ENCODE data around the gene GPX5.

The GPX5 gene

DNA sequence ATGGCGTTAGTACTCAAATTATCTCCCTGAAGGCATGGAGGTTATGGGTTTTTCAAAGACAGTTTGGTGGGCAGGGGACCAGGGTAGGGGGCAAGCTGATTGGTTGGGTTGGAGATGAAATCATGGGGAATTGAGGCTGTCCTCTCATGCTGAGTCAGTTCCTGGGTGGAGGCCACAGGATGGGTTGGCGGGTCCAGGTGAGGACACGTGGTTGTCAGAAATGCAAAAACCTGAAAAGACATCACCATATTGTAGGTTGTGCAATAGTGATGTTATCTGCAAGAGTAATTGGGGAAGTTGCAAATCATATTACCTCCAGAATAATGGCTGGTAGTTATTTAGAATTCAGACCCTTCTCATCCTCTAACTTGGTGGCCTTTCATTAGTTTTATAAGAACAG is 40.2 kb upstream of the GPX5 start:
- H3F3A ChIP-seq (ENCODE audit: low read depth), result no peaks in the 10 kb centered on the region
- H3K9ac ChIP-seq (ENCODE audit: low read depth, low read length, poor library complexity, severe bottlenecking), result no peak overlapping the region
- H3K4me2 ChIP-seq (ENCODE audit: low read depth, low read length, poor library complexity, severe bottlenecking), result no peak overlapping the region
- no peaks in the 10 kb centered on the region for H3K9me2 ChIP-seq (replicated peaks; ENCODE audit: low read depth, low read length)
- no peaks in the 10 kb centered on the region for H3K9me3 ChIP-seq (ENCODE audit: insufficient read depth, low read depth, low read length)
- no peaks in the 10 kb centered on the region for H3K27me3 ChIP-seq (ENCODE audit: insufficient read depth, low read length, poor library complexity, severe bottlenecking)
- H3K79me2 ChIP-seq (ENCODE audit: insufficient read depth, low read length), result no peaks in the 10 kb centered on the region
- TF ChIP-seq, protein P1, sequence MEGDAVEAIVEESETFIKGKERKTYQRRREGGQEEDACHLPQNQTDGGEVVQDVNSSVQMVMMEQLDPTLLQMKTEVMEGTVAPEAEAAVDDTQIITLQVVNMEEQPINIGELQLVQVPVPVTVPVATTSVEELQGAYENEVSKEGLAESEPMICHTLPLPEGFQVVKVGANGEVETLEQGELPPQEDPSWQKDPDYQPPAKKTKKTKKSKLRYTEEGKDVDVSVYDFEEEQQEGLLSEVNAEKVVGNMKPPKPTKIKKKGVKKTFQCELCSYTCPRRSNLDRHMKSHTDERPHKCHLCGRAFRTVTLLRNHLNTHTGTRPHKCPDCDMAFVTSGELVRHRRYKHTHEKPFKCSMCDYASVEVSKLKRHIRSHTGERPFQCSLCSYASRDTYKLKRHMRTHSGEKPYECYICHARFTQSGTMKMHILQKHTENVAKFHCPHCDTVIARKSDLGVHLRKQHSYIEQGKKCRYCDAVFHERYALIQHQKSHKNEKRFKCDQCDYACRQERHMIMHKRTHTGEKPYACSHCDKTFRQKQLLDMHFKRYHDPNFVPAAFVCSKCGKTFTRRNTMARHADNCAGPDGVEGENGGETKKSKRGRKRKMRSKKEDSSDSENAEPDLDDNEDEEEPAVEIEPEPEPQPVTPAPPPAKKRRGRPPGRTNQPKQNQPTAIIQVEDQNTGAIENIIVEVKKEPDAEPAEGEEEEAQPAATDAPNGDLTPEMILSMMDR (conservative IDR thresholded peaks at IDR 0.05; ENCODE audit: low read length), result no peak
- no peak for TF ChIP-seq EZH2phosphoT487 (IDR thresholded peaks at IDR 0.05; ENCODE audit: borderline replicate concordance)
- no peaks in the 10 kb centered on the region for H4K20me1 ChIP-seq (ENCODE audit: insufficient read depth, low read length, poor library complexity, severe bottlenecking)
- no peak overlapping the region for H2AFZ ChIP-seq (ENCODE audit: low read length)
- no peak overlapping the region for H3K4me3 ChIP-seq (ENCODE audit: low read length, poor library complexity, severe bottlenecking)
- H3K36me3 ChIP-seq (ENCODE audit: insufficient read depth, low read length), result no peaks in the 10 kb centered on the region
- no peaks in the 10 kb centered on the region for H3K4me1 ChIP-seq (ENCODE audit: insufficient read depth, low read length, poor library complexity, severe bottlenecking)

DNA sequence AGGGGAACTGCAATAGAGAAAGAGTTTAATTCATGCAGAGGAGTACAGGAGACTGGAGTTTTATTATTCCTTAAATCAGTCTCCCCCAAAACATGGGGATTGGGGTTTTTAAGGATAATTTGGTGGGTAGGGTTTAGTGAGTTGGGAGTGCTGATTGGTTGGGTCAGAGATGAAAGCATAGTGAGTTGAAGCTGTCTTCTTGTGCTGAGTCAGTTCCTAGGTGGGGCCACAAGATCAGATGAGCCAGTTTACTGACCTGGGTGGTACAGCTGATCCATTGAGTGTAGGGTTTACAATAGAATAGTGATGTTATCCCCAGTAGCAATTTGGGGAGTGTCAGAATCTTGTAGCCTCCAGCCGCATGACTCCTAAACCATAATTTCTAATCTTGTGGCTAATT is 39.1 kb upstream of the GPX5 start:
- no peaks in the 10 kb centered on the region for H3F3A ChIP-seq (ENCODE audit: low read depth)

DNA sequence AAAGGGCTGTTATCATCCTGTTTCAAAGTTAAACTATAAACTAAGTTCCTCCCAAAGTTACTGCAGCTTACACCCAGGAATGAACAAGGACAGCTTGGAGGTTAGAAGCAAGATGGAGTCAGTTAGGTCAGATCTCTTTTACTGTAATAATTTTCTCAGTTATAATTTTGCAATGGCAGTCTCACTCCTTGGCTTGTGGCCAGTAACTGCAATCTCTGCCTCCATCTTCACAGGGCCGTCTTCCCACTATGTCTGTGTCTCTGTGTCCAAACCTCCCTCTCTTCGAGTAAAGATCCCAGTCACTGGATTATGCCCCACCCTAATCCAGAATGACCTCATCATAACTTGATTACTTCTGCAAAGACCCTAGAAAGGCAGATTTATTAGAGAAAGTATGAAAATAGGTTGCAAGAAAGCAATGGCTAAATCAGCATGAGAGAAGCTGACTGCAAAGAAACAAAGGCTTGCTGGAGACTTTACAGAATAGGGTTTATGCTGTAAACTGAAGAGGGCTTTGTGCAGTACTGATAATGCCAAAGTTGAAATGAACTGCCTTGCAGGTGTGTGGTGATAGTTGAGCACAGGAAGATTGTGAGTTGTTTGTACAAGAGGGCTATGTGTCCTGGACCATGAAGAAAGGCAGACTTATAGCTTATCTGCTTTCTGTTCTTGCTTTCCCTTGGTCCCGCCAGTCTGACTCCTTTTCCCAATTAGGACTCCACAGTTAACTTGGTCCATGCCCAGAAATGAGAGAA is 38.5 kb upstream of the GPX5 start:
- H3K9ac ChIP-seq (ENCODE audit: low read depth, low read length, poor library complexity, severe bottlenecking), result no peak overlapping the region
- no peak for TF ChIP-seq EZH2phosphoT487 (IDR thresholded peaks at IDR 0.05; ENCODE audit: borderline replicate concordance)
- TF ChIP-seq, protein P1 (conservative IDR thresholded peaks at IDR 0.05; ENCODE audit: low read length), result no peak
- H3K9me2 ChIP-seq (replicated peaks; ENCODE audit: low read depth, low read length), result no peaks in the 10 kb centered on the region
- no peak overlapping the region for H2AFZ ChIP-seq (ENCODE audit: low read length)
- no peaks in the 10 kb centered on the region for H3K27me3 ChIP-seq (ENCODE audit: insufficient read depth, low read length, poor library complexity, severe bottlenecking)
- H3K4me2 ChIP-seq (ENCODE audit: low read depth, low read length, poor library complexity, severe bottlenecking), result no peak overlapping the region
- H3K79me2 ChIP-seq (ENCODE audit: insufficient read depth, low read length), result no peaks in the 10 kb centered on the region
- H3K4me3 ChIP-seq (ENCODE audit: low read length, poor library complexity, severe bottlenecking), result no peak overlapping the region
- H3K36me3 ChIP-seq (ENCODE audit: insufficient read depth, low read length), result no peaks in the 10 kb centered on the region
- H3F3A ChIP-seq (ENCODE audit: low read depth), result no peaks in the 10 kb centered on the region
- no peaks in the 10 kb centered on the region for H3K4me1 ChIP-seq (ENCODE audit: insufficient read depth, low read length, poor library complexity, severe bottlenecking)
- no peaks in the 10 kb centered on the region for H4K20me1 ChIP-seq (ENCODE audit: insufficient read depth, low read length, poor library complexity, severe bottlenecking)
- H3K9me3 ChIP-seq (ENCODE audit: insufficient read depth, low read depth, low read length), result no peaks in the 10 kb centered on the region

More for the DNA sequence above, 39.1 kb upstream of the GPX5 start:
- no peaks in the 10 kb centered on the region for H3K4me1 ChIP-seq (ENCODE audit: insufficient read depth, low read length, poor library complexity, severe bottlenecking)
- no peaks in the 10 kb centered on the region for H3K9me2 ChIP-seq (replicated peaks; ENCODE audit: low read depth, low read length)
- no peak overlapping the region for H2AFZ ChIP-seq (ENCODE audit: low read length)
- no peaks in the 10 kb centered on the region for H4K20me1 ChIP-seq (ENCODE audit: insufficient read depth, low read length, poor library complexity, severe bottlenecking)
- H3K27me3 ChIP-seq (ENCODE audit: insufficient read depth, low read length, poor library complexity, severe bottlenecking), result no peaks in the 10 kb centered on the region
- H3K4me2 ChIP-seq (ENCODE audit: low read depth, low read length, poor library complexity, severe bottlenecking), result no peak overlapping the region
- H3K36me3 ChIP-seq (ENCODE audit: insufficient read depth, low read length), result no peaks in the 10 kb centered on the region
- H3K79me2 ChIP-seq (ENCODE audit: insufficient read depth, low read length), result no peaks in the 10 kb centered on the region
- no peak overlapping the region for H3K4me3 ChIP-seq (ENCODE audit: low read length, poor library complexity, severe bottlenecking)
- TF ChIP-seq, protein P1 (conservative IDR thresholded peaks at IDR 0.05; ENCODE audit: low read length), result no peak
- TF ChIP-seq EZH2phosphoT487 (IDR thresholded peaks at IDR 0.05; ENCODE audit: borderline replicate concordance), result no peak
- no peak overlapping the region for H3K9ac ChIP-seq (ENCODE audit: low read depth, low read length, poor library complexity, severe bottlenecking)
- no peaks in the 10 kb centered on the region for H3K9me3 ChIP-seq (ENCODE audit: insufficient read depth, low read depth, low read length)
